Activated CD4-positive, alpha-beta memory T cell treated with anti-CD3 and anti-CD28 coated beads for 36 hours (primary cell): ENCODE results near the gene COQ10B. TPM values are rescaled to one million over a fixed set of nuclear protein-coding genes. Genes with fewer than 3 reads are reported as not detected.

Experiments used
- CTCF ChIA-PET: fragments of 350-600 bp; sonication (Branson Sonifier 250); formaldehyde crosslinking; loops from one replicate; lab custom pipeline; 2021; ENCODE audit warnings: antibody characterized with exemption, inconsistent platforms; lab: Charles Lee
- POLR2A ChIA-PET: fragments of 350-600 bp; sonication (Branson Sonifier 250); formaldehyde crosslinking; loops from one replicate; lab custom pipeline; 2021; ENCODE audit warnings: antibody characterized with exemption; lab: Charles Lee
- DNase-seq: peaks from one replicate; pipeline ENCODE4 v3.0.0-alpha.2; 2020
- H3K27ac Mint-ChIP-seq: one replicate; pipeline ENCODE4 v1.8.0; 2021; ENCODE audit warnings: mixed read lengths
- H3K27me3 Mint-ChIP-seq: one replicate; pipeline ENCODE4 v1.8.0; 2021; ENCODE audit warnings: mixed read lengths
- H3K36me3 Mint-ChIP-seq: one replicate; pipeline ENCODE4 v1.8.0; 2021; ENCODE audit warnings: mixed read lengths
- H3K4me1 Mint-ChIP-seq: one replicate; pipeline ENCODE4 v1.8.0; 2021; ENCODE audit warnings: low read depth, mixed read lengths
- H3K4me3 Mint-ChIP-seq: one replicate; pipeline ENCODE4 v1.8.0; 2021; ENCODE audit warnings: mild to moderate bottlenecking, mixed read lengths
- H3K9me3 Mint-ChIP-seq: one replicate; pipeline ENCODE4 v1.8.0; 2021; ENCODE audit warnings: mixed read lengths
- intact Hi-C: fragments of 100-400 bp; cut with micrococcal nuclease; formaldehyde crosslinking; loops from one replicate; pipeline ENCODE4 v1.15.1; 2023
- total RNA-seq, 2 experiments: library from RNA; stranded (reverse); gene quantifications; one replicate each; pipeline ENCODE4 v1.2.3, GENCODE V29; 2021

Gene COQ10B
- total RNA-seq, 2 experiments from 2014 or later, result 21.5 TPM

- no peaks in the 10 kb centered on the region for H3K9me3 Mint-ChIP-seq
- CTCF ChIA-PET, result interaction anchor here (1.3 to 1.4 kb wide), 3 partner anchors 11 to 14 kb away, joined by 3 to 8 read pairs (median 6); partner anchors contain the start of gene MOB4
- H3K27me3 Mint-ChIP-seq, result no peaks in the 10 kb centered on the region
- H3K36me3 Mint-ChIP-seq, result peaks cover 58% of the 10 kb centered on the region
- H3K27ac Mint-ChIP-seq, result peak overlapping the region; percentile 97
- DNase-seq, result no peak
- POLR2A ChIA-PET, result interaction anchor here (0.6 to 7.6 kb wide), 2 partner anchors 12 to 70 kb away, joined by 4 to 76 read pairs; partner anchors contain the start of genes MOB4 and SF3B1
- intact Hi-C loops, result loop anchor here (5.0 kb wide), 4 partner anchors 275 to 1335 kb away; partner anchors contain the start of gene PGAP1
- peaks cover 32% of the 10 kb centered on the region for H3K4me1 Mint-ChIP-seq
- peak overlapping the region; percentile 97 for H3K4me3 Mint-ChIP-seq
Measured at GRCh38 chr2:197502685-197503084, 49.3 kb downstream of the COQ10B start.

- DNase-seq, result no peak
- ChIA-PET POLR2A (interaction anchor here (0.7 to 1.6 kb wide), 2 partner anchors 10 to 11 kb away, joined by 3 to 8 read pairs; partner anchors contain the start of gene MOB4), CTCF (no interaction called here)
- intact Hi-C loops, result loop anchor here (5.0 kb wide), 4 partner anchors 273 to 1337 kb away; partner anchors contain the start of gene PGAP1
- Mint-ChIP-seq H3K4me3 (no peak overlapping the region), H3K4me1 (peaks cover 28% of the 10 kb centered on the region), H3K9me3 (no peaks in the 10 kb centered on the region), H3K27me3 (no peaks in the 10 kb centered on the region), H3K36me3 (peaks cover 48% of the 10 kb centered on the region), H3K27ac (peak overlapping the region; percentile 47)
Measured at GRCh38 chr2:197504000-197504399, 50.6 kb downstream of the COQ10B start.

GRCh38 chr2:197504512-197504911 lies 51.2 kb downstream of the COQ10B start:
- Mint-ChIP-seq H3K4me1 (peaks cover 28% of the 10 kb centered on the region), H3K36me3 (peaks cover 43% of the 10 kb centered on the region), H3K27ac (peak overlapping the region; percentile 18), H3K9me3 (no peaks in the 10 kb centered on the region), H3K27me3 (no peaks in the 10 kb centered on the region), H3K4me3 (no peak overlapping the region)
- ChIA-PET CTCF (no interaction called here), POLR2A (interaction anchor here (1.6 kb wide), 1 partner anchor 11 kb away, joined by 8 read pairs; the partner anchor contains the start of gene MOB4)
- intact Hi-C loops, result loop anchor here (5.0 kb wide), 4 partner anchors 273 to 1337 kb away; partner anchors contain the start of gene PGAP1
- no peak for DNase-seq

- H3K36me3 Mint-ChIP-seq, result peaks cover 32% of the 10 kb centered on the region
- no peaks in the 10 kb centered on the region for H3K27me3 Mint-ChIP-seq
- H3K4me3 Mint-ChIP-seq, result no peak overlapping the region
- H3K4me1 Mint-ChIP-seq, result peaks cover 25% of the 10 kb centered on the region
- no peak overlapping the region for H3K27ac Mint-ChIP-seq
- ChIA-PET POLR2A (no interaction called here), CTCF (interaction anchor here (1.7 kb wide), 1 partner anchor 10 kb away, joined by 4 read pairs; no protein-coding TSS in a partner anchor)
- DNase-seq, result no peak
- intact Hi-C loops, result no loop called here
- H3K9me3 Mint-ChIP-seq, result no peaks in the 10 kb centered on the region
Measured at GRCh38 chr2:197506658-197507057, 53.3 kb downstream of the COQ10B start.

GRCh38 chr2:197513915-197514314 lies 60.6 kb downstream of the COQ10B start:
- Mint-ChIP-seq H3K9me3 (no peaks in the 10 kb centered on the region), H3K4me3 (no peak overlapping the region), H3K27me3 (no peaks in the 10 kb centered on the region), H3K4me1 (peaks cover 17% of the 10 kb centered on the region), H3K36me3 (peaks cover 10% of the 10 kb centered on the region), H3K27ac (no peak overlapping the region)
- POLR2A ChIA-PET, result interaction anchor here (5.6 kb wide), 1 partner anchor 14 kb away, joined by 71 read pairs; the partner anchor contains the start of genes HSPD1 and HSPE1
- no peak for DNase-seq
- CTCF ChIA-PET, result interaction anchor here (1.4 kb wide), 2 partner anchors 12 to 14 kb away, joined by 6 read pairs; partner anchors contain the start of genes HSPD1 and HSPE1
- intact Hi-C loops, result no loop called here

- H3K27me3 Mint-ChIP-seq, result no peaks in the 10 kb centered on the region
- POLR2A ChIA-PET, result interaction anchor here (0.9 to 5.6 kb wide), 4 partner anchors 10 to 80 kb away, joined by 4 to 71 read pairs (median 6); partner anchors contain the start of genes HSPD1, HSPE1 and SF3B1
- H3K27ac Mint-ChIP-seq, result peak overlapping the region; percentile 88
- DNase-seq, result no peak
- CTCF ChIA-PET, result no interaction called here
- H3K9me3 Mint-ChIP-seq, result no peaks in the 10 kb centered on the region
- intact Hi-C loops, result loop anchor here (1.0 kb wide), 2 partner anchors 14 to 191 kb away; partner anchors contain the start of genes HSPE1 and MARS2
- H3K4me3 Mint-ChIP-seq, result peak overlapping the region; percentile 92
- H3K36me3 Mint-ChIP-seq, result peaks cover 10% of the 10 kb centered on the region
- H3K4me1 Mint-ChIP-seq, result peaks cover 22% of the 10 kb centered on the region
Measured at GRCh38 chr2:197514754-197515153, 61.4 kb downstream of the COQ10B start.

- ChIA-PET POLR2A (interaction anchor here (0.6 to 5.6 kb wide), 9 partner anchors 11 to 191 kb away, joined by 3 to 71 read pairs (median 5); partner anchors contain the start of genes HSPD1, HSPE1, MARS2 and SF3B1), CTCF (interaction anchor here (1.7 to 2.0 kb wide), 2 partner anchors 13 to 84 kb away, joined by 7 to 8 read pairs; no protein-coding TSS in a partner anchor)
- H3K36me3 Mint-ChIP-seq, result peaks cover 7% of the 10 kb centered on the region
- peak overlapping the region; percentile 92 for H3K4me3 Mint-ChIP-seq
- DNase-seq, result no peak
- intact Hi-C loops, result loop anchor here (1.0 kb wide), 2 partner anchors 15 to 190 kb away; partner anchors contain the start of genes HSPE1 and MARS2
- H3K27ac Mint-ChIP-seq, result peak overlapping the region; percentile 88
- H3K9me3 Mint-ChIP-seq, result no peaks in the 10 kb centered on the region
- H3K27me3 Mint-ChIP-seq, result no peaks in the 10 kb centered on the region
- peaks cover 22% of the 10 kb centered on the region for H3K4me1 Mint-ChIP-seq
Measured at GRCh38 chr2:197515315-197515738, 62.0 kb downstream of the COQ10B start.

- Mint-ChIP-seq H3K36me3 (peaks cover 8% of the 10 kb centered on the region), H3K27me3 (no peaks in the 10 kb centered on the region), H3K4me3 (peak within 1 kb of the TSS; percentile 92), H3K4me1 (peaks cover 24% of the 10 kb centered on the region), H3K9me3 (no peaks in the 10 kb centered on the region), H3K27ac (peak within 1 kb of the TSS; percentile 88)
- DNase-seq, result peak; percentile 96
- ChIA-PET CTCF (interaction anchor here (1.1 to 2.3 kb wide), 6 partner anchors 14 to 263 kb away, joined by 4 to 8 read pairs (median 6); partner anchors contain the start of gene MARS2), POLR2A (interaction anchor here (0.6 to 5.6 kb wide), 15 partner anchors 9 to 1347 kb away, joined by 3 to 71 read pairs (median 4); partner anchors contain the start of genes COQ10B, HSPD1, HSPE1 and MARS2)
- intact Hi-C loops, result loop anchor here (1.0 kb wide), 4 partner anchors 16 to 189 kb away; partner anchors contain the start of genes COQ10B, HSPE1, MARS2 and SF3B1
Measured at GRCh38 chr2:197515739-197516392, 62.5 kb downstream of the COQ10B start, which contains the start of gene MOB4. Gene MOB4, plus strand, starts transcription at chr2:197516066. Its CDS starts 21 bp downstream, at chr2:197516087.

GRCh38 chr2:197516393-197516761 lies 63.0 kb downstream of the COQ10B start:
- POLR2A ChIA-PET, result interaction anchor here (0.6 to 5.6 kb wide), 13 partner anchors 9 to 1347 kb away, joined by 3 to 71 read pairs (median 4); partner anchors contain the start of genes COQ10B, HSPD1, HSPE1 and MARS2

GRCh38 chr2:197517150-197517549 lies 63.8 kb downstream of the COQ10B start:
- H3K4me3 Mint-ChIP-seq, result peak overlapping the region; percentile 92
- H3K4me1 Mint-ChIP-seq, result peaks cover 31% of the 10 kb centered on the region
- DNase-seq, result no peak
- POLR2A ChIA-PET, result interaction anchor here (1.0 to 5.6 kb wide), 6 partner anchors 8 to 188 kb away, joined by 3 to 71 read pairs (median 6); partner anchors contain the start of genes COQ10B, HSPD1, HSPE1 and MARS2
- intact Hi-C loops, result no loop called here
- CTCF ChIA-PET, result interaction anchor here (0.7 to 2.3 kb wide), 7 partner anchors 11 to 261 kb away, joined by 3 to 8 read pairs (median 4); partner anchors contain the start of genes HSPD1 and HSPE1
- H3K9me3 Mint-ChIP-seq, result no peaks in the 10 kb centered on the region
- H3K27me3 Mint-ChIP-seq, result no peaks in the 10 kb centered on the region
- H3K27ac Mint-ChIP-seq, result peak overlapping the region; percentile 88
- peaks cover 16% of the 10 kb centered on the region for H3K36me3 Mint-ChIP-seq

More at GRCh38 chr2:197516393-197516761, 63.0 kb downstream of the COQ10B start:
- intact Hi-C loops, result loop anchor here (1.0 kb wide), 2 partner anchors 63 to 81 kb away; partner anchors contain the start of genes COQ10B and SF3B1
- CTCF ChIA-PET, result interaction anchor here (0.7 to 2.3 kb wide), 8 partner anchors 10 to 262 kb away, joined by 3 to 8 read pairs (median 4); partner anchors contain the start of genes HSPD1, HSPE1 and MARS2
- DNase-seq, result peak; percentile 49
- Mint-ChIP-seq H3K27me3 (no peaks in the 10 kb centered on the region), H3K4me3 (peak overlapping the region; percentile 92), H3K36me3 (peaks cover 13% of the 10 kb centered on the region), H3K9me3 (no peaks in the 10 kb centered on the region), H3K4me1 (peaks cover 27% of the 10 kb centered on the region), H3K27ac (peak overlapping the region; percentile 88)
